Measurements from ENCODE around the gene PARD6B. TPM values are rescaled to one million over a fixed set of nuclear protein-coding genes. Genes with fewer than 3 reads are reported as not detected.
A peak's percentile ranks its signal among the peaks of the same experiment; 100 is the strongest.
"Not testable (repeated sequence)": the region's sequence is repeated elsewhere in the genome, so short reads cannot be mapped to it uniquely, and the experiment has no call there.

The PARD6B gene
- total RNA-seq, 1 donor from 2014 or later: 13.1 TPM

DNA sequence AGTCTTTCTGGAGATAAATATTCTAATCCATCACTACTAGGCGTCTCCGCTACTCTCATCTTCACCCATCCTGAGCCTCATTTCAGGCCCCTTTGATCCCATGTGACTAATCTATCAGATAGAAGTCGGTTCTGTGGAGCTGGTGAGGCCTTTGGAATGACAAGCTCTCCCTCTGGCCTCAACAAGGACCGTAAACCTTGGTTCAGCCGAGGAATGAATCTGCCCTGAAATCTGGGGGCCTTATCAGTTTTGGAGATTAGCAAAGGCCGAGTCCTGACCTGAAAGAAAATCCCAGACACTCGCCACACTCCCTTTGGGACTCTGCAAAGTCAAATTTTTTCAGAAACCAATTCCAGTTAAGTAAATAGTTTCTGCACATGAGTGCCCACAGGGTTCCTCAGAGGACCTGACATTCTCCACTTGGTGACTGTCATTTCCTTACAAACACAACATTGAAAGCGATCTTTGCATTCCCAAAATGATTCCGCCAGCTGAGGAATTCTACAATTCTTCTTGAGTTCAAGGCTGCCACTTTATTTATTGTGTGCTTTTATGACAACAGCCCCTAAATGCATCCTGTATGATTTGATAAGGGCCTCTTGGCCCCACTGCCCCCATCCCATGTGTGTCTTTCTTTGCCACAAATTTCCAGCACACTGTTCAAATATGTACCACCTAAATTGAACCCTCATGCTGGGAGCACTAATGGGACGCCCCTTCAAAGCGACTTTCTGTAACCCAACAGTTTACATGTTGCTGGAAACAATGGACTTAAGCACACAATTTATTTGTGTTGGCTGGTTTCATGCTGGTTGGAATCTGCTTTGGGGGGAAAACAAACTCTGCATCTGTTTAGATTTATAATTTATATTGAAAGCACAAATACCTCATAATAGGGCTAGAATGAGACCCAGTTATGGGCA, 30.1 kb upstream of the PARD6B start:
- no peak for TF ChIP-seq EZH2 (IDR thresholded peaks at IDR 0.05; ENCODE audit: insufficient read depth, low read length)
- TF ChIP-seq, protein P1, sequence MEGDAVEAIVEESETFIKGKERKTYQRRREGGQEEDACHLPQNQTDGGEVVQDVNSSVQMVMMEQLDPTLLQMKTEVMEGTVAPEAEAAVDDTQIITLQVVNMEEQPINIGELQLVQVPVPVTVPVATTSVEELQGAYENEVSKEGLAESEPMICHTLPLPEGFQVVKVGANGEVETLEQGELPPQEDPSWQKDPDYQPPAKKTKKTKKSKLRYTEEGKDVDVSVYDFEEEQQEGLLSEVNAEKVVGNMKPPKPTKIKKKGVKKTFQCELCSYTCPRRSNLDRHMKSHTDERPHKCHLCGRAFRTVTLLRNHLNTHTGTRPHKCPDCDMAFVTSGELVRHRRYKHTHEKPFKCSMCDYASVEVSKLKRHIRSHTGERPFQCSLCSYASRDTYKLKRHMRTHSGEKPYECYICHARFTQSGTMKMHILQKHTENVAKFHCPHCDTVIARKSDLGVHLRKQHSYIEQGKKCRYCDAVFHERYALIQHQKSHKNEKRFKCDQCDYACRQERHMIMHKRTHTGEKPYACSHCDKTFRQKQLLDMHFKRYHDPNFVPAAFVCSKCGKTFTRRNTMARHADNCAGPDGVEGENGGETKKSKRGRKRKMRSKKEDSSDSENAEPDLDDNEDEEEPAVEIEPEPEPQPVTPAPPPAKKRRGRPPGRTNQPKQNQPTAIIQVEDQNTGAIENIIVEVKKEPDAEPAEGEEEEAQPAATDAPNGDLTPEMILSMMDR (IDR thresholded peaks at IDR 0.05; ENCODE audit: insufficient read depth, low read depth, low read length): no peak
- no peak overlapping the region for H2AFZ ChIP-seq (ENCODE audit: low read depth, low read length)
- FAIRE-seq: no peak

DNA sequence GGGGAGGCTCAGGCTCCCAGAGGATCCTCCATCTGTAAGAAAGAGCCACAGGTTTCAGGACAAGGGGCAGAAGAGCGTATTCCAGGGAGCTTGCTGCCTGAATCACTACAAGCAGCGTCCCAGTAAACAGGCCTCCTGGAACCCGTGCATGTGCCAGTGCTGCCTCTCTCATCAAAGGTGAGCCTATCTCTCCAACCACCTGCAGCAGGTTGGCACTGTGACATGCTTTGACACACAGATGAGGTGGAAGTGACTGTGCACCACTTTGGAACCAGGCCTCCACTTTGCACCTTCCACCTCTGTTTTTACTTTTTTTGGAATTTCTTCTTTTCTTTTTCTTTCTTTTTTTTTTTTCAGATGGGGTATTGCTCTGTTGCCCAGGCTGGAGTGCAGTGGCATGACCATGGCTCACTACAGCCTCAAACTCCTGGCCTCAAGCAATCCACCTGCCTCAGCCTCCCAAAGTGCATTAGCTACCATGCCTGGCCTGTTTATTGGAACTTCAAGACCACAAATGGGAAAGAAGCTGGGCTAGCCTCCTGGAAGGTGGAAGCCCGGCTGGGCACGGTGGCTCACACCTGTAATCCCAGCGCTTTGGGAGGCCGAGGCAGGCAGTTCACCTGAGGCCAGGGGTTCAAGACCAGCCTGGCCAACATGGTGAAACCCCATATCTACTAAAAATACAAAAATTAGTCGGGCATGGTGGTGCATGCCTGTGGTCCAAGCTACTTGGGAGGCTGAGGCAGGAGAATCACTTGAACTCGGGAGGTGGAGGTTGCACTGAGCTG, 27.5 kb upstream of the PARD6B start:
- H3K4me1 Mint-ChIP-seq (ENCODE audit: low read depth, unreplicated experiment); H3K4me1 ChIP-seq (ENCODE audit: insufficient read depth, low read length); H4K20me1 ChIP-seq (ENCODE audit: insufficient read depth, low read length); H3K36me3 ChIP-seq (ENCODE audit: insufficient read depth, low read length); H3K27me3 ChIP-seq (ENCODE audit: insufficient read depth, low read length); DNase-seq (ENCODE audit: low read depth); H3K9me3 Mint-ChIP-seq (ENCODE audit: unreplicated experiment); H3K4me3 ChIP-seq (ENCODE audit: insufficient read depth, low read depth, low read length); H3K27ac ChIP-seq (ENCODE audit: low read depth, low read length); H3K79me2 ChIP-seq (ENCODE audit: insufficient read depth, low read length); H3K4me3 Mint-ChIP-seq (ENCODE audit: unreplicated experiment); H3K9ac ChIP-seq (ENCODE audit: low read length); H3K36me3 Mint-ChIP-seq (ENCODE audit: low read depth, unreplicated experiment); H3K27ac Mint-ChIP-seq (ENCODE audit: unreplicated experiment); FAIRE-seq; H3K4me2 ChIP-seq (ENCODE audit: low read length); H3K9me3 ChIP-seq (ENCODE audit: insufficient read depth, low read depth, low read length); H2AFZ ChIP-seq (ENCODE audit: low read depth, low read length): not testable (repeated sequence)
- H3K27me3 Mint-ChIP-seq (ENCODE audit: low read depth, unreplicated experiment): peaks cover 16% of the 10 kb centered on the region

More for the DNA sequence above, 30.1 kb upstream of the PARD6B start:
- Mint-ChIP-seq H3K27ac (ENCODE audit: unreplicated experiment) (no peak overlapping the region), H3K36me3 (ENCODE audit: low read depth, unreplicated experiment) (no peaks in the 10 kb centered on the region), H3K4me1 (ENCODE audit: low read depth, unreplicated experiment) (peaks cover 6% of the 10 kb centered on the region), H3K27me3 (ENCODE audit: low read depth, unreplicated experiment) (peaks cover 16% of the 10 kb centered on the region), H3K4me3 (ENCODE audit: unreplicated experiment) (no peak overlapping the region), H3K9me3 (ENCODE audit: unreplicated experiment) (no peaks in the 10 kb centered on the region)
- Histone ChIP-seq H3K27me3 (ENCODE audit: insufficient read depth, low read length) (no peaks in the 10 kb centered on the region), H3K4me3 (ENCODE audit: insufficient read depth, low read depth, low read length) (no peak overlapping the region), H3K27ac (ENCODE audit: low read depth, low read length) (no peak overlapping the region), H3K4me1 (ENCODE audit: insufficient read depth, low read length) (peaks cover 5% of the 10 kb centered on the region), H3K4me2 (ENCODE audit: low read length) (peak overlapping the region; percentile 2), H3K9ac (ENCODE audit: low read length) (no peak overlapping the region), H3K79me2 (ENCODE audit: insufficient read depth, low read length) (no peaks in the 10 kb centered on the region), H3K9me3 (ENCODE audit: insufficient read depth, low read depth, low read length) (no peaks in the 10 kb centered on the region), H4K20me1 (ENCODE audit: insufficient read depth, low read length) (no peaks in the 10 kb centered on the region), H3K36me3 (ENCODE audit: insufficient read depth, low read length) (no peaks in the 10 kb centered on the region)
- no peak for DNase-seq (ENCODE audit: low read depth)

DNA sequence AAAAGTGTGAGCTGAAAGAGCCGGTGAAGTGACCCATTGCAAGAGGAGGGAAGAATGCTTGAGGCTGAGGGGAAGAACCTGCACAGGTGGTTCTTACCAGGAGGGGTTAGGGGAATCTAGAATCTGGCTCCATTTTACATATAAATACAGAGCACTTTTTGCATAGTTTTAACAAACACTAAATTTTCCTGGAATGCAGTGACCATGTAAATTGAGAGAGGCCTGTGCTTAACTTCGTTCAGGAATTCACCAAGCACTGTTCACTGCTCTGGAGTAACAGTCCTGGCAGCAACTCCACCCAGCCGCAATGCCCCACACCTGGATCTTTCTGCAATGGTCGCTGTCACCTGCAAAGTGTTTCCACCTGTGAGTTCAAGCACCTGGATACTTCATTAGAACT, 26.9 kb upstream of the PARD6B start:
- H3K79me2 ChIP-seq (ENCODE audit: insufficient read depth, low read length): no peaks in the 10 kb centered on the region
- H3K27me3 Mint-ChIP-seq (ENCODE audit: low read depth, unreplicated experiment): peaks cover 13% of the 10 kb centered on the region
- no peaks in the 10 kb centered on the region for H3K36me3 Mint-ChIP-seq (ENCODE audit: low read depth, unreplicated experiment)
- no peaks in the 10 kb centered on the region for H4K20me1 ChIP-seq (ENCODE audit: insufficient read depth, low read length)
- no peak overlapping the region for H3K4me2 ChIP-seq (ENCODE audit: low read length)
- no peaks in the 10 kb centered on the region for H3K9me3 Mint-ChIP-seq (ENCODE audit: unreplicated experiment)
- no peak overlapping the region for H3K4me3 ChIP-seq (ENCODE audit: insufficient read depth, low read depth, low read length)
- H3K27me3 ChIP-seq (ENCODE audit: insufficient read depth, low read length): no peaks in the 10 kb centered on the region
- FAIRE-seq: no peak
- no peak overlapping the region for H3K27ac ChIP-seq (ENCODE audit: low read depth, low read length)
- no peaks in the 10 kb centered on the region for H3K36me3 ChIP-seq (ENCODE audit: insufficient read depth, low read length)
- H3K9me3 ChIP-seq (ENCODE audit: insufficient read depth, low read depth, low read length): no peaks in the 10 kb centered on the region
- peaks cover 6% of the 10 kb centered on the region for H3K4me1 Mint-ChIP-seq (ENCODE audit: low read depth, unreplicated experiment)
- H3K9ac ChIP-seq (ENCODE audit: low read length): no peak overlapping the region
- H2AFZ ChIP-seq (ENCODE audit: low read depth, low read length): no peak overlapping the region
- H3K27ac Mint-ChIP-seq (ENCODE audit: unreplicated experiment): no peak overlapping the region
- no peak overlapping the region for H3K4me3 Mint-ChIP-seq (ENCODE audit: unreplicated experiment)
- no peak for TF ChIP-seq EZH2 (IDR thresholded peaks at IDR 0.05; ENCODE audit: insufficient read depth, low read length)
- TF ChIP-seq, protein P1 (IDR thresholded peaks at IDR 0.05; ENCODE audit: insufficient read depth, low read depth, low read length): no peak
- H3K4me1 ChIP-seq (ENCODE audit: insufficient read depth, low read length): peaks cover 5% of the 10 kb centered on the region
- DNase-seq (ENCODE audit: low read depth): no peak

Measured in astrocyte (in vitro differentiated cells and primary cell).